Measurements from ENCODE around the gene CD274.

DNA sequence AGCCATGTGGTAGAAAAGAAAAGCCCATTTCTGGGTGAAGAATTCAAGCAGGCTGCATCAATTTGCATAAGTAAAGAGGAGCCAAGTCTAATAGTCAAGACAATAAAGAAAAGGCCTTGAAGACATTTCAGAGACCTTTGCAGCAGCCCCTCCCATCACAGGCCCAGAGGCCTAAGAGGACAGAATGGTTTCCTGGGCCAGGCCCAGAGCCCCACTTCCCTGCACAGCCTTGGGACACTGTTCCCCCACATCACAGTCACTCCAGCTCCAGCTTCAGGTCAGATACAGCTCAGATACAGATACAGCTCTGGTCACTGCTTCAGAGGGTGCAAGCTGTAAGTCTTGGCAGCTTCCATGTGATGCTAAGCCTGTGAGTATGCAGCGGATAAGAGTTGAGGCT, 41.7 kb upstream of the CD274 start:
- TF ChIP-seq, protein P1, sequence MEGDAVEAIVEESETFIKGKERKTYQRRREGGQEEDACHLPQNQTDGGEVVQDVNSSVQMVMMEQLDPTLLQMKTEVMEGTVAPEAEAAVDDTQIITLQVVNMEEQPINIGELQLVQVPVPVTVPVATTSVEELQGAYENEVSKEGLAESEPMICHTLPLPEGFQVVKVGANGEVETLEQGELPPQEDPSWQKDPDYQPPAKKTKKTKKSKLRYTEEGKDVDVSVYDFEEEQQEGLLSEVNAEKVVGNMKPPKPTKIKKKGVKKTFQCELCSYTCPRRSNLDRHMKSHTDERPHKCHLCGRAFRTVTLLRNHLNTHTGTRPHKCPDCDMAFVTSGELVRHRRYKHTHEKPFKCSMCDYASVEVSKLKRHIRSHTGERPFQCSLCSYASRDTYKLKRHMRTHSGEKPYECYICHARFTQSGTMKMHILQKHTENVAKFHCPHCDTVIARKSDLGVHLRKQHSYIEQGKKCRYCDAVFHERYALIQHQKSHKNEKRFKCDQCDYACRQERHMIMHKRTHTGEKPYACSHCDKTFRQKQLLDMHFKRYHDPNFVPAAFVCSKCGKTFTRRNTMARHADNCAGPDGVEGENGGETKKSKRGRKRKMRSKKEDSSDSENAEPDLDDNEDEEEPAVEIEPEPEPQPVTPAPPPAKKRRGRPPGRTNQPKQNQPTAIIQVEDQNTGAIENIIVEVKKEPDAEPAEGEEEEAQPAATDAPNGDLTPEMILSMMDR (IDR thresholded peaks at IDR 0.05), result no peak
- TF ChIP-seq POLR2A (IDR thresholded peaks at IDR 0.05), result no peak

Measured in heart left ventricle (tissue), 13 donors.